Liver (tissue), 9 donors: Measurements from ENCODE around the gene NKX6-1. TPM values are rescaled to one million over a fixed set of nuclear protein-coding genes. Genes with fewer than 3 reads are reported as not detected.

Experiments used
- DNase-seq: peaks from one replicate; pipeline ENCODE4 v3.0.0-alpha.2; 2017; ENCODE audit warnings: low spot score
- H3K27ac ChIP-seq, 2 donors: one replicate each; pipeline ENCODE4 v1.7.0; 2013; ENCODE audit warnings: inconsistent platforms in 2 of 2, low read length in 2 of 2, control low read depth in 1 of 2, low read depth in 1 of 2, mild to moderate bottlenecking in 1 of 2
- H3K27me3 ChIP-seq, 4 donors: one replicate each; pipeline versions ENCODE4 v1.6.1 to v1.7.0; 2013; ENCODE audit warnings: low read length in 3 of 4, inconsistent platforms in 1 of 4, mild to moderate bottlenecking in 1 of 4, moderate library complexity in 1 of 4; ENCODE audit not compliant: control insufficient read depth in 4 of 4, insufficient read depth in 4 of 4
- H3K36me3 ChIP-seq, 4 donors: one replicate each; pipeline versions ENCODE4 v1.6.1 to v1.7.0; 2013; ENCODE audit warnings: low read length in 3 of 4, mild to moderate bottlenecking in 3 of 4, low read depth in 1 of 4, moderate library complexity in 1 of 4; ENCODE audit not compliant: control insufficient read depth in 4 of 4, insufficient read depth in 3 of 4
- H3K4me1 ChIP-seq, 4 donors: one replicate each; pipeline versions ENCODE4 v1.6.1 to v1.7.0; 2013; ENCODE audit warnings: low read length in 3 of 4, mild to moderate bottlenecking in 3 of 4, moderate library complexity in 1 of 4; ENCODE audit not compliant: control insufficient read depth in 4 of 4, insufficient read depth in 4 of 4
- H3K4me3 ChIP-seq, 3 donors: one replicate each; pipeline versions ENCODE4 v1.6.1 to v1.7.0; 2013; ENCODE audit warnings: low read length in 3 of 3, control low read depth in 1 of 3, low read depth in 1 of 3, mild to moderate bottlenecking in 1 of 3
- H3K9ac ChIP-seq, 2 donors: one replicate each; pipeline ENCODE4 v1.7.0; 2013; ENCODE audit warnings: low read length in 2 of 2, mild to moderate bottlenecking in 2 of 2, moderate library complexity in 2 of 2, control low read depth in 1 of 2, low read depth in 1 of 2
- H3K9me3 ChIP-seq, 4 donors: one replicate each; pipeline versions ENCODE4 v1.6.1 to v1.7.0; 2013; ENCODE audit warnings: low read length in 3 of 4; ENCODE audit not compliant: control insufficient read depth in 4 of 4
- EGR1 ChIP-seq, 2 donors: IDR thresholded peaks; 2 replicates each; pipeline ENCODE4 v1.6.1; 2016 to 2018; ENCODE audit warnings: antibody characterized with exemption in 2 of 2, low read depth in 2 of 2
- FOXA1 ChIP-seq: IDR thresholded peaks from 2 replicates; pipeline ENCODE4 v1.6.1; 2016; ENCODE audit warnings: antibody characterized with exemption
- HNF4A ChIP-seq, 2 donors: conservative IDR thresholded peaks; 2 replicates each; pipeline ENCODE4 v1.6.1; 2016; ENCODE audit warnings: antibody characterized with exemption in 2 of 2, mild to moderate bottlenecking in 2 of 2
- NR2F2 ChIP-seq: IDR thresholded peaks from 2 replicates; pipeline ENCODE4 v1.6.1; 2016; ENCODE audit warnings: antibody characterized with exemption
- RAD21 ChIP-seq, 2 donors: IDR thresholded peaks; 2 replicates each; pipeline ENCODE4 v1.6.1; 2016; ENCODE audit warnings: antibody characterized with exemption in 2 of 2, mild to moderate bottlenecking in 2 of 2
- RXRA ChIP-seq, 2 donors: IDR thresholded peaks; 2 replicates each; pipeline ENCODE4 v1.6.1; 2017 to 2018; ENCODE audit warnings: antibody characterized with exemption in 2 of 2, mild to moderate bottlenecking in 1 of 2
- TAF1 ChIP-seq: conservative IDR thresholded peaks from 2 replicates; pipeline ENCODE4 v1.6.1; 2016; ENCODE audit warnings: antibody characterized with exemption, mild to moderate bottlenecking
- YY1 ChIP-seq: IDR thresholded peaks from 2 replicates; pipeline ENCODE4 v1.6.1; 2016; ENCODE audit warnings: antibody characterized with exemption, mild to moderate bottlenecking
- WGBS: extraction: QIAGEN DNeasy Blood & Tissue Kit; methylation state at CpG from one replicate; pipeline ENCODE4 v1.1.7; 2013; 5-methylcytosine and 5-hydroxymethylcytosine counted together
- polyA plus RNA-seq, 2 donors: library from polyadenylated mRNA; stranded (reverse) in 1 of 2; unstranded in 1 of 2; fragments of 200-250 nt in 1 of 2; fragments of >200 nt in 1 of 2; fragmentation: Nextera tagmentation in 1 of 2; extraction: Ambion mirVana in 1 of 2; gene quantifications; one replicate each; pipeline versions ENCODE4 v1.2.1 to v1.2.3, GENCODE V29; 2013 to 2015
- total RNA-seq, 2 donors: library from RNA; depleted of rRNA; stranded (reverse); fragments of >200 nt; gene quantifications; one replicate each; pipeline ENCODE4 v1.2.3, GENCODE V29; 2014
- TF ChIP-seq, protein P1 (sequence below): fragments of 150-350 bp; IDR thresholded peaks from 2 replicates; pipeline ENCODE4 v1.5.1; 2017; ENCODE audit warnings: improper control_type of control experiment, low read depth, low read length; ENCODE audit not compliant: missing input control
- TF ChIP-seq, protein P2 (sequence below): IDR thresholded peaks from 2 replicates; pipeline ENCODE4 v1.6.1; 2016; ENCODE audit warnings: antibody characterized with exemption
- TF ChIP-seq, protein P3 (sequence below): IDR thresholded peaks from 2 replicates; pipeline ENCODE4 v1.6.1; 2016; ENCODE audit warnings: antibody characterized with exemption, mild to moderate bottlenecking
- donor health status: healthy.
- donor health status: healthy.
- donor health status: healthy.
- donor health status: healthy.
- donor health status: healthy.

Gene NKX6-1
- total and polyA plus RNA-seq, 4 donors = 0.05 TPM; not detected in 3

DNA sequence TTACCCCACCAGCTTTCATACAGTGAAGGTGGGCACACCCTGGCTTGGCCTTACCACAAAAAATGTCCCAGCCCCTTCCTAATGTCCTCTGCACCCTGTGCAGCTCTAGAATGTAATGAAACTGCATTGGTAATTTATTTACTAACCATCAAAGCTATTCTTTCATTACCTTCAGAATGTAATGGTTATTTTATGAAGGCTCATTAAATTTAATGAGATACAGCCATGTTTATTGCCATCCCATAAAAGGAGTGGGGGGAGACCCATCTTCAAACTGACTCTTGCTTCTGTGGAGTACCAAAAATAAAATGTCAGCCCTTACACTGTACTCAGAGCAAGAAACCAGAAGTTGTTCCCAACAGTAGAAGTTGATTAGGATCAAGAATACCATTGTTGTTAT lies 25.0 kb downstream of the NKX6-1 start (continued):
- TF ChIP-seq, protein P1, sequence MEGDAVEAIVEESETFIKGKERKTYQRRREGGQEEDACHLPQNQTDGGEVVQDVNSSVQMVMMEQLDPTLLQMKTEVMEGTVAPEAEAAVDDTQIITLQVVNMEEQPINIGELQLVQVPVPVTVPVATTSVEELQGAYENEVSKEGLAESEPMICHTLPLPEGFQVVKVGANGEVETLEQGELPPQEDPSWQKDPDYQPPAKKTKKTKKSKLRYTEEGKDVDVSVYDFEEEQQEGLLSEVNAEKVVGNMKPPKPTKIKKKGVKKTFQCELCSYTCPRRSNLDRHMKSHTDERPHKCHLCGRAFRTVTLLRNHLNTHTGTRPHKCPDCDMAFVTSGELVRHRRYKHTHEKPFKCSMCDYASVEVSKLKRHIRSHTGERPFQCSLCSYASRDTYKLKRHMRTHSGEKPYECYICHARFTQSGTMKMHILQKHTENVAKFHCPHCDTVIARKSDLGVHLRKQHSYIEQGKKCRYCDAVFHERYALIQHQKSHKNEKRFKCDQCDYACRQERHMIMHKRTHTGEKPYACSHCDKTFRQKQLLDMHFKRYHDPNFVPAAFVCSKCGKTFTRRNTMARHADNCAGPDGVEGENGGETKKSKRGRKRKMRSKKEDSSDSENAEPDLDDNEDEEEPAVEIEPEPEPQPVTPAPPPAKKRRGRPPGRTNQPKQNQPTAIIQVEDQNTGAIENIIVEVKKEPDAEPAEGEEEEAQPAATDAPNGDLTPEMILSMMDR = no peak
- TF ChIP-seq TAF1 = no peak

DNA sequence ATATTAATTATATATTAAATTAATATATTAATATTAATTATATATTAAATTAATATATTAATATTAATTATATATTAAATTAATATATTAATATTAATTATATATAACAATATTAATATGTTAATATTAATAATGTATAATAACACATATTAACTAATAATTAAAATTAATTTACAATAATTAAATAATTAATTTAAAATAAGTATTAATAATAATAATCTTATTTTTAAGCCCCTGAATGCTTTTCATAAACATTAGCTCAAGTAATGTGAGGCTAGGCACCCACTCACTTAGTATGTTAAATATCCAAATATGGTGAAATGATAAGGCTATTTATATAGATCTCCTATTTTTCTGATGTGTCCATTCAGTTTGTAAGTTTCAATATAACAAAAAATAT lies 26.9 kb downstream of the NKX6-1 start:
- Histone ChIP-seq H3K36me3 (no peaks in the 10 kb centered on the region), H3K9me3 (no peaks in the 10 kb centered on the region), H3K4me1 (no peaks in the 10 kb centered on the region), H3K9ac (no peak overlapping the region), H3K4me3 (no peak overlapping the region), H3K27me3 (peaks cover 0 to 6% (median 3%) of the 10 kb centered on the region in 4 donors), H3K27ac (no peak overlapping the region)
- no peak for DNase-seq
- TF ChIP-seq NR2F2 = no peak
- TF ChIP-seq HNF4A (conservative IDR thresholded peaks at IDR 0.05) = no peak
- no peak for TF ChIP-seq EGR1 (IDR thresholded peaks at IDR 0.05; ENCODE audit: low read depth in 2 of 2)
- TF ChIP-seq, protein P1 = no peak
- TF ChIP-seq, protein P2, sequence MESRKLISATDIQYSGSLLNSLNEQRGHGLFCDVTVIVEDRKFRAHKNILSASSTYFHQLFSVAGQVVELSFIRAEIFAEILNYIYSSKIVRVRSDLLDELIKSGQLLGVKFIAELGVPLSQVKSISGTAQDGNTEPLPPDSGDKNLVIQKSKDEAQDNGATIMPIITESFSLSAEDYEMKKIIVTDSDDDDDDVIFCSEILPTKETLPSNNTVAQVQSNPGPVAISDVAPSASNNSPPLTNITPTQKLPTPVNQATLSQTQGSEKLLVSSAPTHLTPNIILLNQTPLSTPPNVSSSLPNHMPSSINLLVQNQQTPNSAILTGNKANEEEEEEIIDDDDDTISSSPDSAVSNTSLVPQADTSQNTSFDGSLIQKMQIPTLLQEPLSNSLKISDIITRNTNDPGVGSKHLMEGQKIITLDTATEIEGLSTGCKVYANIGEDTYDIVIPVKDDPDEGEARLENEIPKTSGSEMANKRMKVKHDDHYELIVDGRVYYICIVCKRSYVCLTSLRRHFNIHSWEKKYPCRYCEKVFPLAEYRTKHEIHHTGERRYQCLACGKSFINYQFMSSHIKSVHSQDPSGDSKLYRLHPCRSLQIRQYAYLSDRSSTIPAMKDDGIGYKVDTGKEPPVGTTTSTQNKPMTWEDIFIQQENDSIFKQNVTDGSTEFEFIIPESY = no peak
- TF ChIP-seq RXRA (IDR thresholded peaks at IDR 0.05) = no peak

DNA sequence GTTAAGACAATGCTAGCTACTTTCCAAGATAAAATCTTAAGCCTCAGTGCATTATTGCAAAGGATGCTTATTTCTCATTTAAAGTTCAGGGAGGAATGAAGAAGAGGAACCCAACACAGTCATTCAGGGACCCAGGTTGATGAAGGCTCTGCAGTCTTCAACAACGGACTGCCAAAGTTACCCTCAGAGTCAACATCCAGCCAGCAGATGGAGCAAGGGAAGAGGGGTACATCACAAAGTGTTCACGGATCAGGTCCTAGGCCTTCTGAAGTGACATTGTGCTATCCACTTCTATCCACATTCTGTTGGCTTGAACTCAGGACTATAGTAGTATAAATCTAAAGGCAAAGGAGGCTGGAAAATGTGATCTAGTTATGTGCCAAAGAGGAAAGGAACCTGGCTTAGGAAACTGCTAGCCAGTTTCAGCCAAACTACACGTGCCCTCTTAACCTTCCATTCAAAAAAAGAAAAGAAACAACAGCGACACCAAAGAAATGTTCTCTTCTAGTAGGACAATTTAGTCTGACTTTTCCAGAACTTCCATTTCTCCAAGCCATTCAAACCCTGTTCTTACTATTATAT lies 28.8 kb downstream of the NKX6-1 start:
- no peak for DNase-seq
- no peaks in the 10 kb centered on the region for H3K36me3 ChIP-seq
- WGBS = 43% methylated on average over 4 of the region's 4 CpGs
- H3K9ac ChIP-seq = no peak overlapping the region
- TF ChIP-seq TAF1 = no peak
- peak in 1 of 2 donors; percentile 9 for TF ChIP-seq RAD21 (IDR thresholded peaks at IDR 0.05)
- TF ChIP-seq YY1 = no peak
- TF ChIP-seq, protein P3, sequence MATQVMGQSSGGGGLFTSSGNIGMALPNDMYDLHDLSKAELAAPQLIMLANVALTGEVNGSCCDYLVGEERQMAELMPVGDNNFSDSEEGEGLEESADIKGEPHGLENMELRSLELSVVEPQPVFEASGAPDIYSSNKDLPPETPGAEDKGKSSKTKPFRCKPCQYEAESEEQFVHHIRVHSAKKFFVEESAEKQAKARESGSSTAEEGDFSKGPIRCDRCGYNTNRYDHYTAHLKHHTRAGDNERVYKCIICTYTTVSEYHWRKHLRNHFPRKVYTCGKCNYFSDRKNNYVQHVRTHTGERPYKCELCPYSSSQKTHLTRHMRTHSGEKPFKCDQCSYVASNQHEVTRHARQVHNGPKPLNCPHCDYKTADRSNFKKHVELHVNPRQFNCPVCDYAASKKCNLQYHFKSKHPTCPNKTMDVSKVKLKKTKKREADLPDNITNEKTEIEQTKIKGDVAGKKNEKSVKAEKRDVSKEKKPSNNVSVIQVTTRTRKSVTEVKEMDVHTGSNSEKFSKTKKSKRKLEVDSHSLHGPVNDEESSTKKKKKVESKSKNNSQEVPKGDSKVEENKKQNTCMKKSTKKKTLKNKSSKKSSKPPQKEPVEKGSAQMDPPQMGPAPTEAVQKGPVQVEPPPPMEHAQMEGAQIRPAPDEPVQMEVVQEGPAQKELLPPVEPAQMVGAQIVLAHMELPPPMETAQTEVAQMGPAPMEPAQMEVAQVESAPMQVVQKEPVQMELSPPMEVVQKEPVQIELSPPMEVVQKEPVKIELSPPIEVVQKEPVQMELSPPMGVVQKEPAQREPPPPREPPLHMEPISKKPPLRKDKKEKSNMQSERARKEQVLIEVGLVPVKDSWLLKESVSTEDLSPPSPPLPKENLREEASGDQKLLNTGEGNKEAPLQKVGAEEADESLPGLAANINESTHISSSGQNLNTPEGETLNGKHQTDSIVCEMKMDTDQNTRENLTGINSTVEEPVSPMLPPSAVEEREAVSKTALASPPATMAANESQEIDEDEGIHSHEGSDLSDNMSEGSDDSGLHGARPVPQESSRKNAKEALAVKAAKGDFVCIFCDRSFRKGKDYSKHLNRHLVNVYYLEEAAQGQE = no peak
- TF ChIP-seq FOXA1 = no peak
- TF ChIP-seq, protein P2 = no peak
- H3K27me3 ChIP-seq = peaks cover 0 to 6% (median 3%) of the 10 kb centered on the region in 4 donors
- no peaks in the 10 kb centered on the region for H3K4me1 ChIP-seq
- H3K9me3 ChIP-seq = no peaks in the 10 kb centered on the region
- H3K27ac ChIP-seq = no peak overlapping the region
- no peak overlapping the region for H3K4me3 ChIP-seq
